Calu3 (cell line): ENCODE data around the gene EVC2. TPM values are rescaled to one million over a fixed set of nuclear protein-coding genes. Genes with fewer than 3 reads are reported as not detected.

Source experiments
- BruUV-seq: library from RNA; stranded (reverse); fragments of 400-500 nt; replicated peaks from 2 replicates; lab custom pipeline; 2021; lab: Mats Ljungman, UMichigan
- CTCF ChIA-PET: fragments of 300-600 bp; sonication (Branson Sonifier 250); formaldehyde crosslinking; loops from one replicate; lab custom pipeline; 2022; ENCODE audit warnings: antibody characterized with exemption; lab: Charles Lee
- DNase-seq: peaks from one replicate; pipeline ENCODE4 v3.0.0; 2022
- H3K27ac Mint-ChIP-seq: one replicate; pipeline ENCODE4 v1.8.0; 2022; ENCODE audit warnings: mixed read lengths; ENCODE audit not compliant: unreplicated experiment
- H3K27me3 Mint-ChIP-seq: one replicate; pipeline ENCODE4 v1.8.0; 2022; ENCODE audit warnings: mixed read lengths; ENCODE audit not compliant: unreplicated experiment
- H3K36me3 Mint-ChIP-seq: one replicate; pipeline ENCODE4 v1.8.0; 2022; ENCODE audit warnings: mild to moderate bottlenecking, moderate library complexity, mixed read lengths; ENCODE audit not compliant: insufficient read depth, unreplicated experiment
- H3K4me1 Mint-ChIP-seq: one replicate; pipeline ENCODE4 v1.8.0; 2022; ENCODE audit warnings: mild to moderate bottlenecking, low read depth, mixed read lengths; ENCODE audit not compliant: unreplicated experiment
- H3K4me3 Mint-ChIP-seq: one replicate; pipeline ENCODE4 v1.8.0; 2022; ENCODE audit warnings: mild to moderate bottlenecking, low read depth, moderate library complexity, mixed read lengths; ENCODE audit not compliant: unreplicated experiment
- H3K9me3 Mint-ChIP-seq: one replicate; pipeline ENCODE4 v1.8.0; 2022; ENCODE audit warnings: low read depth, mixed read lengths; ENCODE audit not compliant: unreplicated experiment
- CTCF ChIP-seq: fragments of 200-600 bp; IDR thresholded peaks from one replicate; pipeline ENCODE4 v1.8.0; 2022; ENCODE audit warnings: antibody characterized with exemption; ENCODE audit not compliant: unreplicated experiment
- intact Hi-C: fragments of 100-400 bp; cut with micrococcal nuclease; formaldehyde crosslinking; loops from one replicate; pipeline ENCODE4 v1.10.0; 2022; ENCODE audit not compliant: unreplicated experiment
- total RNA-seq: library from RNA; stranded (reverse); gene quantifications from 2 replicates; pipeline ENCODE4 v1.2.3, GENCODE V29; 2022

Gene EVC2
- total RNA-seq, 1 experiment from 2014 or later, result not detected

GRCh38 chr4:5526080-5526846, 182.1 kb downstream of the EVC2 start:
- BruUV-seq, result no TSS peak
- H3K36me3 Mint-ChIP-seq, result no peaks in the 10 kb centered on the region
- no peak for DNase-seq
- intact Hi-C loops, result no loop called here
- peaks cover 4% of the 10 kb centered on the region for H3K9me3 Mint-ChIP-seq
- H3K27me3 Mint-ChIP-seq, result no peaks in the 10 kb centered on the region
- no peak for TF ChIP-seq CTCF
- no peak overlapping the region for H3K4me3 Mint-ChIP-seq
- CTCF ChIA-PET, result interaction anchor here (0.7 kb wide), 1 partner anchor 30 kb away, joined by 3 read pairs; no protein-coding TSS in a partner anchor
- no peaks in the 10 kb centered on the region for H3K4me1 Mint-ChIP-seq
- H3K27ac Mint-ChIP-seq, result no peak overlapping the region

GRCh38 chr4:5524446-5525299, 183.7 kb downstream of the EVC2 start:
- no peak for DNase-seq
- Mint-ChIP-seq H3K27ac (no peak overlapping the region), H3K9me3 (peaks cover 7% of the 10 kb centered on the region), H3K36me3 (no peaks in the 10 kb centered on the region), H3K4me3 (no peak overlapping the region), H3K27me3 (no peaks in the 10 kb centered on the region), H3K4me1 (no peaks in the 10 kb centered on the region)
- CTCF ChIA-PET, result no interaction called here
- BruUV-seq, result no TSS peak
- intact Hi-C loops, result no loop called here
- TF ChIP-seq CTCF, result no peak

GRCh38 chr4:5517372-5517771, 191.0 kb downstream of the EVC2 start:
- no TSS peak for BruUV-seq
- no peak for TF ChIP-seq CTCF
- intact Hi-C loops, result no loop called here
- H3K9me3 Mint-ChIP-seq, result peaks cover 8% of the 10 kb centered on the region
- no peaks in the 10 kb centered on the region for H3K27me3 Mint-ChIP-seq
- H3K4me3 Mint-ChIP-seq, result no peak overlapping the region
- DNase-seq, result no peak
- H3K27ac Mint-ChIP-seq, result no peak overlapping the region
- no peaks in the 10 kb centered on the region for H3K36me3 Mint-ChIP-seq
- H3K4me1 Mint-ChIP-seq, result no peaks in the 10 kb centered on the region
- CTCF ChIA-PET, result no interaction called here

- H3K4me3 Mint-ChIP-seq, result no peak overlapping the region
- no peaks in the 10 kb centered on the region for H3K36me3 Mint-ChIP-seq
- CTCF ChIA-PET, result no interaction called here
- TF ChIP-seq CTCF, result no peak
- no peaks in the 10 kb centered on the region for H3K27me3 Mint-ChIP-seq
- intact Hi-C loops, result no loop called here
- peaks cover 6% of the 10 kb centered on the region for H3K9me3 Mint-ChIP-seq
- no TSS peak for BruUV-seq
- no peak for DNase-seq
- no peak overlapping the region for H3K27ac Mint-ChIP-seq
- H3K4me1 Mint-ChIP-seq, result no peaks in the 10 kb centered on the region
Observed at GRCh38 chr4:5515646-5516045, 192.7 kb downstream of the EVC2 start.

Other genes with a start within 250 kb of the EVC2 start
- not detected in 2 replicates for gene EVC, start 2.6 kb upstream of the EVC2 start, total RNA-seq
- not detected in 2 replicates for gene CRMP1, start 184.5 kb upstream of the EVC2 start, total RNA-seq